Karpas-422 (cell line): Measurements from ENCODE around the gene PPA1. TPM values are rescaled to one million over a fixed set of nuclear protein-coding genes. Genes with fewer than 3 reads are reported as not detected.
A peak's percentile ranks its signal among the peaks of the same experiment; 100 is the strongest.
"Not testable (repeated sequence)": the region's sequence is repeated elsewhere in the genome, so short reads cannot be mapped to it uniquely, and the experiment has no call there.

Source experiments
- DNase-seq: peaks from one replicate; pipeline ENCODE4 v3.0.0-alpha.2; 2015
- H2AFZ ChIP-seq: fragments of 200-600 bp; sonication (generic); 2 replicates; pipeline ENCODE4 v1.6.1; 2014; ENCODE audit warnings: antibody characterized with exemption, low read length, mixed read lengths
- H3K27ac ChIP-seq: fragments of 200-600 bp; sonication (generic); 2 replicates; pipeline ENCODE4 v1.5.1; 2014; ENCODE audit warnings: mild to moderate bottlenecking, low read length, moderate library complexity
- H3K27me3 ChIP-seq: fragments of 200-600 bp; sonication (generic); 2 replicates; pipeline ENCODE4 v1.6.1; 2014; ENCODE audit warnings: low read length, mixed read lengths
- H3K36me3 ChIP-seq: fragments of 200-600 bp; sonication (generic); 2 replicates; pipeline ENCODE4 v1.6.1; 2014; ENCODE audit warnings: low read length, mixed read lengths; ENCODE audit not compliant: insufficient read depth
- H3K4me1 ChIP-seq: fragments of 200-600 bp; sonication (generic); 2 replicates; pipeline ENCODE4 v1.6.1; 2014; ENCODE audit warnings: mild to moderate bottlenecking, low read length, mixed read lengths
- H3K4me2 ChIP-seq: fragments of 200-600 bp; sonication (generic); 2 replicates; pipeline ENCODE4 v1.6.1; 2014; ENCODE audit warnings: low read length, low read depth, mild to moderate bottlenecking; ENCODE audit not compliant: poor library complexity, severe bottlenecking
- H3K4me3 ChIP-seq: fragments of 200-600 bp; sonication (generic); 2 replicates; pipeline ENCODE4 v1.5.1; 2014; ENCODE audit warnings: mild to moderate bottlenecking, antibody characterized with exemption, low read length, mixed read lengths
- H3K79me2 ChIP-seq: fragments of 200-600 bp; sonication (generic); 2 replicates; pipeline ENCODE4 v1.6.1; 2014; ENCODE audit warnings: mild to moderate bottlenecking, low read length, mixed read lengths
- H3K9ac ChIP-seq: fragments of 200-600 bp; sonication (generic); 2 replicates; pipeline ENCODE4 v1.6.0; 2014; ENCODE audit warnings: low read length
- H3K9me2 ChIP-seq: fragments of 200-600 bp; sonication (generic), shearing (Covaris generic); replicated peaks from 2 replicates; pipeline ENCODE4 v1.6.0; 2014; ENCODE audit warnings: mild to moderate bottlenecking, low read length, moderate library complexity; ENCODE audit not compliant: insufficient read depth
- H3K9me3 ChIP-seq: fragments of 300-700, 200-600 bp; sonication (generic); 2 replicates; pipeline ENCODE4 v1.6.1; 2014; ENCODE audit warnings: low read length, mixed read lengths
- H4K20me1 ChIP-seq: fragments of 200-600 bp; sonication (generic); 2 replicates; pipeline ENCODE4 v1.6.1; 2014; ENCODE audit warnings: mild to moderate bottlenecking, antibody characterized with exemption, low read length, low read depth; ENCODE audit not compliant: insufficient read depth
- total RNA-seq: library from RNA; depleted of rRNA; stranded (reverse); fragments of >200 nt; shearing (Covaris generic); gene quantifications from 2 replicates; pipeline ENCODE4 v1.2.3, GENCODE V29; 2014; ENCODE audit warnings: low replicate concordance

Gene PPA1
- total RNA-seq, 1 experiment from 2014 or later: 560 TPM

DNA sequence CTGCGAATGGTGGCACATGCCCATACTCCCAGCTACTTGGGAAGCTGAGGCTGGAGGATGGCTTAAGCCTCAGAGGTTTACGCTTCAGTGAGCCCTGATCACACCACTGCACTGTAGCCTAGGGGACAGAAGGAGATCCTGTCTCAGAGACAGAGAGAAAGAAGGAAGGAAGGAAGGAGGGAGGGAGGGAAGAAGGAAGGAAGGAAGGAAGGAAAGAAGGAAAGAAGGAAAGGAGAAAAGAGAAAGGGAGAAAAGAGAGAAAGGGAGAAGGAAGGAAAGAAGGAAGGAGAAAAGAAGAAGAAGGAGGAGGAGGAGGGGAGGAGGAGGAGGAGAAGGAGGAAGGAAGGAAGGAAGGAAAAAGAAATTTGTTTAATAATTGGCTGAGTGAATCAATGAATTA lies 49.9 kb downstream of the PPA1 start:
- DNase-seq: no peak
- no peak overlapping the region for H3K9ac ChIP-seq
- H3K27ac ChIP-seq: no peak overlapping the region
- no peak overlapping the region for H3K4me2 ChIP-seq
- H4K20me1 ChIP-seq: no peaks in the 10 kb centered on the region
- H3K79me2 ChIP-seq: no peaks in the 10 kb centered on the region
- H3K27me3 ChIP-seq: no peaks in the 10 kb centered on the region
- no peaks in the 10 kb centered on the region for H3K9me3 ChIP-seq
- H3K4me1 ChIP-seq: no peaks in the 10 kb centered on the region
- H3K36me3 ChIP-seq: no peaks in the 10 kb centered on the region
- no peak overlapping the region for H2AFZ ChIP-seq
- no peaks in the 10 kb centered on the region for H3K9me2 ChIP-seq
- no peak overlapping the region for H3K4me3 ChIP-seq

DNA sequence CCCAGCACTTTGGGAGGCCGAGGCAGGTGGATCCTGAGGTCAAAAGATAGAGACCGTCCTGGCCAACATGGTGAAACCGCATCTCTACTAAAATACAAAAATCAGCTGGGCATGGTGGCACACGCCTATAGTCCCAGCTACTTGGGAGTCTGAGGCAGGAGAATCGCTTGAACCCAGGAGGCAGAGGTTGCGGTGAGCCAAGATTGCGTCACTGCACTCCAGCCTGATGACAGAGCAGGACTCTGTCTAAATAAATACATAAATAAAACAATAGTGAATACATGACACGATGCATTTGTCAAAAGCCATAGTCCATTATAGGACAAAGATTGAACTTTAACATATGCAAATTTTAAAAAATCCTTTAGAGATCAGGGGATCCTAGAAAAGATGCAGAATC lies 54.0 kb downstream of the PPA1 start:
- not testable (repeated sequence) for H3K27ac ChIP-seq, H3K4me3 ChIP-seq, H3K4me1 ChIP-seq, H3K36me3 ChIP-seq, H4K20me1 ChIP-seq, H3K79me2 ChIP-seq, H3K9me2 ChIP-seq, H2AFZ ChIP-seq, DNase-seq, H3K27me3 ChIP-seq, H3K4me2 ChIP-seq, H3K9me3 ChIP-seq, H3K9ac ChIP-seq

DNA sequence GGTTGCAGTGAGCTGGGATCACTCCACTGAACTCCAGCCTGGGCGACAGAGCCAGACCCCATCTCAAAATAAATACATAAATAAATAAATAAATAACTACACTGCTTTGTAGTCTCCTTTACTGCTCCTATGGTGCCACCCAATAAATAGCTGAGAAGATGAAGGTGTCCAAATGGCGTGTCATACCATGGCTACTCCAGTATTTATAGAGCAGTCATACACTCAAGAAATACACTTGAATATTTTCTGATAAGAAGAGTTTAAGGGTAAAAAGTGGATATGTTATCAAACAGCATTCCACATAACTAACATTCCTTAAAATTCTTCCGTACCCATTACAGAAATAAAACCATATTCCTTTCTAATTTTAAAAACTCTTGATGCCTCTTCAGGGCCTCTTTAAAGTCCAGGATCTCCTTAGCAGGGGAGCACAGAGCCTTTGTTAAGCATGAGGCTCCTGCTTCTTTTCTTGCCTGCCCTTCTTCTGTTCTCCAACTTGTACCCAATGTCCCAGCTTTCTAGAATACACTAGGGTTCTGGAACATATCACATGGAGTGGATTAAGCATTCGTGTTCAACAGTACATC lies 55.0 kb downstream of the PPA1 start:
- no peak for DNase-seq
- Histone ChIP-seq H3K27ac (no peak overlapping the region), H3K4me3 (no peak overlapping the region), H4K20me1 (no peaks in the 10 kb centered on the region), H3K9me3 (no peaks in the 10 kb centered on the region), H2AFZ (no peak overlapping the region), H3K79me2 (no peaks in the 10 kb centered on the region), H3K9me2 (no peaks in the 10 kb centered on the region), H3K4me2 (no peak overlapping the region), H3K36me3 (no peaks in the 10 kb centered on the region), H3K27me3 (no peaks in the 10 kb centered on the region), H3K4me1 (peaks cover 8% of the 10 kb centered on the region), H3K9ac (no peak overlapping the region)

GRCh38 chr10:70176441-70176840 lies 56.8 kb downstream of the PPA1 start:
- no peaks in the 10 kb centered on the region for H3K9me2 ChIP-seq
- H3K27me3 ChIP-seq: no peaks in the 10 kb centered on the region
- peaks cover 10% of the 10 kb centered on the region for H3K4me1 ChIP-seq
- H3K27ac ChIP-seq: no peak overlapping the region
- no peak for DNase-seq
- no peaks in the 10 kb centered on the region for H3K79me2 ChIP-seq
- H3K4me2 ChIP-seq: no peak overlapping the region
- no peak overlapping the region for H3K9ac ChIP-seq
- H4K20me1 ChIP-seq: no peaks in the 10 kb centered on the region
- no peaks in the 10 kb centered on the region for H3K9me3 ChIP-seq
- H3K4me3 ChIP-seq: no peak overlapping the region
- H2AFZ ChIP-seq: no peak overlapping the region
- H3K36me3 ChIP-seq: no peaks in the 10 kb centered on the region

DNA sequence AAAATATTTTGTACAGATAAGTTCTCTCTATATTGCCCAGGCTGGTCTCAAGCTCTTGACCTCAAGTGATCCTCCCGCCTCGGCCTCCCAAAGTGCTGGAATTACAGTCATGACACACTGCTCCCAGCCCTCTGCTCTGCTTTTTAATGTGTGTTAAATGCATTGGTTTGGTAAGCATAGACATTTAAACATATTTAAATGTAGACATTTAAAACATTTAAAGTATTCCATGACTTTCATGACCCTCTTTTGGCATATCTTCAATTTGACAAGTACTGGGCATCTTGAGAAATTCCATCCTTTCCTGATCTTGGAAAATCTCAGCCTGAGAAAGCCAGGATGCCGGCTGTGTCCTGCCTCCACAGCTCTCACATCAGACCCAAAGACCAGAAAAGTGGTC lies 57.7 kb downstream of the PPA1 start:
- H3K79me2 ChIP-seq: 0 out of 2 replicates have a peak, but pooled peaks cover 4% of the 10 kb centered on the region
- no peaks in the 10 kb centered on the region for H3K27me3 ChIP-seq
- no peak overlapping the region for H3K27ac ChIP-seq
- no peaks in the 10 kb centered on the region for H3K36me3 ChIP-seq
- H2AFZ ChIP-seq: no peak overlapping the region
- no peaks in the 10 kb centered on the region for H4K20me1 ChIP-seq
- no peak for DNase-seq
- no peak overlapping the region for H3K4me3 ChIP-seq
- no peak overlapping the region for H3K4me2 ChIP-seq
- H3K9ac ChIP-seq: no peak overlapping the region
- H3K9me2 ChIP-seq: no peaks in the 10 kb centered on the region
- H3K4me1 ChIP-seq: peaks cover 16% of the 10 kb centered on the region
- no peaks in the 10 kb centered on the region for H3K9me3 ChIP-seq

- H2AFZ ChIP-seq: peak overlapping the region; percentile 59
- peaks cover 18% of the 10 kb centered on the region for H3K4me1 ChIP-seq
- no peak overlapping the region for H3K9ac ChIP-seq
- H3K9me2 ChIP-seq: no peaks in the 10 kb centered on the region
- peaks cover 15% of the 10 kb centered on the region for H3K79me2 ChIP-seq
- H3K9me3 ChIP-seq: no peaks in the 10 kb centered on the region
- H4K20me1 ChIP-seq: peaks cover 8% of the 10 kb centered on the region
- no peaks in the 10 kb centered on the region for H3K36me3 ChIP-seq
- DNase-seq: peak; percentile 71
- H3K4me3 ChIP-seq: 0 out of 2 replicates have a peak overlapping the region, but pooled peaks have one; percentile 16
- peak overlapping the region; percentile 4 for H3K4me2 ChIP-seq
- H3K27me3 ChIP-seq: no peaks in the 10 kb centered on the region
- H3K27ac ChIP-seq: no peak overlapping the region
Observed at GRCh38 chr10:70174058-70174741, 59.0 kb downstream of the PPA1 start.

GRCh38 chr10:70169649-70170364 lies 63.4 kb downstream of the PPA1 start:
- Histone ChIP-seq H3K9ac (peak overlapping the region; percentile 96), H3K79me2 (peaks cover 58% of the 10 kb centered on the region), H3K9me2 (no peaks in the 10 kb centered on the region), H3K27ac (no peak overlapping the region; the same call in 1 of the 2 replicates), H2AFZ (no peak overlapping the region), H3K4me1 (peaks cover 59% of the 10 kb centered on the region), H3K4me2 (peak overlapping the region; percentile 88), H3K9me3 (no peaks in the 10 kb centered on the region), H3K27me3 (no peaks in the 10 kb centered on the region), H3K4me3 (peak overlapping the region; percentile 86), H3K36me3 (peaks cover 19% of the 10 kb centered on the region), H4K20me1 (peaks cover 29% of the 10 kb centered on the region)
- DNase-seq: no peak

DNA sequence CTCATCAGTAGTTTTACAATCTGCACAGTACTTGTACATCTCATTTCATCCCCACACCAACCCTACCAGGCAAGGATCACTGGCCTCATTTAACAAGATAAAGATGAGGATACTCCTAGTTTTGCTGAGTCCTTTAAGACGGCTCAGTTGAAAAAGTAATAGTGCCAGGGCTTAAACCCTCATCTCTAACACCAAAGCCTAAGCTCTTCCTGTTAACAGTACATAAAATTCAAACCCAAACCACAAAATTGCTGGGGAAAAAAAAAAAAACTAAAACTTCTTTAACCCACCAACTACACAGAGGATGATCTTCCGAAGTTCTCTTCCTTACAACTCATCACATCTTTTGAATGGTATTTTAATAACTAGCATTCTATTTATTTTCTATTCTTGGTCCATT lies 64.2 kb downstream of the PPA1 start:
- peak overlapping the region; percentile 88 for H3K4me2 ChIP-seq
- DNase-seq: no peak
- H3K36me3 ChIP-seq: peaks cover 22% of the 10 kb centered on the region
- peaks cover 66% of the 10 kb centered on the region for H3K79me2 ChIP-seq
- H3K4me1 ChIP-seq: peaks cover 59% of the 10 kb centered on the region
- peaks cover 34% of the 10 kb centered on the region for H4K20me1 ChIP-seq
- no peaks in the 10 kb centered on the region for H3K27me3 ChIP-seq
- no peak overlapping the region for H2AFZ ChIP-seq
- H3K9ac ChIP-seq: peak overlapping the region; percentile 96
- no peaks in the 10 kb centered on the region for H3K9me3 ChIP-seq
- no peaks in the 10 kb centered on the region for H3K9me2 ChIP-seq
- no peak overlapping the region; the same call in 1 of the 2 replicates for H3K27ac ChIP-seq
- H3K4me3 ChIP-seq: peak overlapping the region; percentile 86
